Activated CD4-positive, alpha-beta T cell treated with anti-CD3 and anti-CD28 coated beads, Interleukin-2, amount 10 ng/mL, durations not matched to agents 24 days and 14 days (primary cell): ENCODE data around the gene SCFD2. TPM values are rescaled to one million over a fixed set of nuclear protein-coding genes. Genes with fewer than 3 reads are reported as not detected.
"Not testable (repeated sequence)": the region's sequence is repeated elsewhere in the genome, so short reads cannot be mapped to it uniquely, and the experiment has no call there.

Source experiments
- DNase-seq: peaks from one replicate; pipeline ENCODE4 v3.0.0; 2022
- H3K27ac Mint-ChIP-seq: one replicate; pipeline ENCODE4 v1.8.0; 2022; ENCODE audit warnings: mild to moderate bottlenecking, mixed read lengths
- H3K27me3 Mint-ChIP-seq: one replicate; pipeline ENCODE4 v1.8.0; 2022; ENCODE audit warnings: mixed read lengths
- H3K36me3 Mint-ChIP-seq: one replicate; pipeline ENCODE4 v1.8.0; 2022; ENCODE audit warnings: low read depth, mild to moderate bottlenecking, mixed read lengths
- H3K4me1 Mint-ChIP-seq: one replicate; pipeline ENCODE4 v1.8.0; 2021; ENCODE audit warnings: mixed read lengths
- H3K4me3 Mint-ChIP-seq: one replicate; pipeline ENCODE4 v1.8.0; 2022; ENCODE audit warnings: mild to moderate bottlenecking, moderate library complexity, mixed read lengths
- H3K9me3 Mint-ChIP-seq: one replicate; pipeline ENCODE4 v1.8.0; 2021; ENCODE audit warnings: mixed read lengths
- intact Hi-C: fragments of 100-400 bp; cut with micrococcal nuclease; formaldehyde crosslinking; loops from one replicate; pipeline ENCODE4 v1.15.1; 2023
- total RNA-seq: library from RNA; stranded (reverse); gene quantifications from 2 replicates; pipeline ENCODE4 v1.2.3, GENCODE V29; 2022

Gene SCFD2
- total RNA-seq, 1 donor from 2014 or later, result 39.9 TPM

DNA sequence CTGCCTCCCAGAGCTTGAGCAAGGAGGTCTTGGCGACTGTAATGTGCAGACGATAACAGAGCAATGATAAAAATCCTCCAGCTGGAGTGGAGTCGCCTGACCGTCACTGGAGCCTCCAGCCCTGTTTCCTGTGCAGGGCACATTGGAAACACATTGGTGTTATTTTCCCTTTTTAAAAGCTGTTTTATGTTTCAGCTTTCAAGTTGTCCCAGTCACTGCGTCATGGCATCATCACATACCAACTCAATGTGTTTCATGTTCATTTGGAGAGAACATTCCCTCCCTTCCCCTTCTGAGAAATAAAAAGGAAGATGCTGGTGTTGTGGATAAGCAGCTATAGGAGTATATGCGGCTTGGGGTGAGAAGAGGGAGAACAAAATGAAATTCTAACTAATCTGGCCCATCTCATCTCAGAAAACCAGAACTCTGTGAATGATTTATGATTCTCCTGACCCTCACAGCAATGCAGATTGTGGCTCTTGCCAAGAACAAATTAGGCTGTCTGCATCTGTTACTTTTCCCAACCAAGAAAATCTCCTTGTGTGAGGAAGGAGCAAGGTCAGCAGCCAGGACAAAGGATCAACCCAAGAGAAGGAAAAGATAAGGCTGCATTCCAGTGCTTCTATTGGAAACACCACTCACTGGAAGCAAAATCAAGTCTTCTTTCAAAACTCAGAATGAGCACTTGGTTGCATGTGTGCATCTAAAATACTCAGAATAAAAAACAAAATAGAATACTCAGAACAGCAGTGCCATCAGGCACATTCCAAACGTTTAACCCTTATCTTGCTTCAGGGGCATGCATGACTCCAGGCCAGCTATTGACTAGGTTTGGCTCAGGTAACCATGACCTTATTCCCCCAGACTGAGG lies 369.4 kb downstream of the SCFD2 start:
- no peak for DNase-seq
- no peak overlapping the region for H3K4me3 Mint-ChIP-seq

DNA sequence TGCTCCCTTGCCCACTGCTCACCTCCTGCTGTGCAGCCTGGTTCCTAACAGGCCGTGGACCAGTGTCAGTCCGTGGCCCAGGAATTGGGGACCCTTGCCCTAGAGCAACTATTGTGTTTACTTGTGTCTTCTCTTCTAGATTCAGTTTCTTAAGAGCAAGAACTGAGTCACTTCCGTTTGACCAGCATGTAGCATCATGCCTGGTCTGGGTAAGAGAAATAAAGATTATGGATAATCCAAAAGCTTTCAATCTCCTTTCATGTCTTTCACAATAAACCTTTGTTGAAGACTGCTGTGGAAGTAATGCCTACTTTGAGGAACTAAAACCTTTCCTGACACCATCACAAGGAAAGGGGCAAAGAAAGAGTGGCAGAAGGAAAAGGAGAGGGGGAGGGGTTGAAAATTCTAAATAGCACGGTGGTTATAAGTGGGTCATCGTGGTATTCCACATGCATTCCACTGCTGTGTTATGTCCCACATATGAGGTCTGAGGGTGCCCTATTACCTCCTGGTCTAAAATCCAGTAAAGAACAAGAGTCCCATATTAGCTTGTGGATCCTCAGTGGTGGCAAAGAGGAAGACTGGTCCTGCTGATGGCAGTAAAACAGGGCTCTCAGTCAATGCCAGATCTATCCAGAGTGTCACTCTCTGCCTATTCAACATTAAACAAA lies 370.4 kb downstream of the SCFD2 start:
- Mint-ChIP-seq H3K27ac (no peak overlapping the region), H3K4me3 (no peak overlapping the region), H3K36me3 (peaks cover 2% of the 10 kb centered on the region), H3K4me1 (no peaks in the 10 kb centered on the region), H3K9me3 (no peaks in the 10 kb centered on the region), H3K27me3 (no peaks in the 10 kb centered on the region)
- intact Hi-C loops, result no loop called here
- no peak for DNase-seq

More for the DNA sequence above, 369.4 kb downstream of the SCFD2 start:
- peaks cover 2% of the 10 kb centered on the region for H3K36me3 Mint-ChIP-seq
- H3K9me3 Mint-ChIP-seq, result no peaks in the 10 kb centered on the region
- no peaks in the 10 kb centered on the region for H3K27me3 Mint-ChIP-seq
- H3K4me1 Mint-ChIP-seq, result no peaks in the 10 kb centered on the region
- peak overlapping the region; percentile 26 for H3K27ac Mint-ChIP-seq
- intact Hi-C loops, result no loop called here

DNA sequence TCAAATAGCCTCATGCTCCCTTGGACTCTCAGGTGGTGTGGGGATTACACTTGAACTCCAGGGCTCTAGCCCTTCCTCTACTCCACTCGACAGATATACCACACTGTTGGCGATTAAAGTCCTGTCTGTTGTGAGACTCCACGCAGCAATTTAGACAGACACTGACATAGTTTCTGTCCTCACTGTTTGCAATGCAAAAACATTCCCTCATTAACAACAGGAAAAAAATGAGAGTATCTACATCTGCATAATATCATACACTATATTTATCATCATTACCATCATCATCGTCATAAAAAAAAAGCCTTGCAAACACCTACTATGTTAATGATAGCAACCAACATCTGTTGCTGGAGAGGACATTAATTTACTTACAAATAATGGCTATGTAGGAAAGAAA lies 371.3 kb downstream of the SCFD2 start:
- Mint-ChIP-seq H3K36me3 (peaks cover 2% of the 10 kb centered on the region), H3K9me3 (no peaks in the 10 kb centered on the region), H3K27me3 (no peaks in the 10 kb centered on the region), H3K4me1 (no peaks in the 10 kb centered on the region), H3K4me3 (no peak overlapping the region), H3K27ac (no peak overlapping the region)
- no peak for DNase-seq
- intact Hi-C loops, result no loop called here

DNA sequence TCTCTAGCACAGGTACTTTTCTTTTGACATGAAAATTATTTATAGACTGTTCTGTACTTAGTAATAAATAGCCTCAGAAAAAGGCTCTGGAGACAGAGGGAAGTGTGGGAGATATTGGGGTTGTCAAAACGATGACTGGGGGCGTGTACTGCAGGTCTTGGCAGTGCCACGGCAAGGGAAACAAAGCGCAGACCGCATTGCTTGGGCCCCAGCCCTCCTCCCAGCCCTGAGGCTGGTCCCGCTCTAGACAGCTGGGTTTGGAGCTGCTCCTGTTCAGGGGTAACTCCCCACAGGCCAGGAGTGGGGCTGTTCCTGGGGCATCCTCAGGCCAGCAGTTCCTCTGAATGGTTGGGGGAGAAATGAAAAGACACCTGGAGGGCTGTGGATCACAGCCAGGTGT lies 372.1 kb downstream of the SCFD2 start:
- Mint-ChIP-seq H3K27ac (no peak overlapping the region), H3K36me3 (peaks cover 2% of the 10 kb centered on the region), H3K9me3 (no peaks in the 10 kb centered on the region), H3K4me1 (no peaks in the 10 kb centered on the region), H3K4me3 (no peak overlapping the region), H3K27me3 (no peaks in the 10 kb centered on the region)
- DNase-seq, result no peak
- intact Hi-C loops, result no loop called here

DNA sequence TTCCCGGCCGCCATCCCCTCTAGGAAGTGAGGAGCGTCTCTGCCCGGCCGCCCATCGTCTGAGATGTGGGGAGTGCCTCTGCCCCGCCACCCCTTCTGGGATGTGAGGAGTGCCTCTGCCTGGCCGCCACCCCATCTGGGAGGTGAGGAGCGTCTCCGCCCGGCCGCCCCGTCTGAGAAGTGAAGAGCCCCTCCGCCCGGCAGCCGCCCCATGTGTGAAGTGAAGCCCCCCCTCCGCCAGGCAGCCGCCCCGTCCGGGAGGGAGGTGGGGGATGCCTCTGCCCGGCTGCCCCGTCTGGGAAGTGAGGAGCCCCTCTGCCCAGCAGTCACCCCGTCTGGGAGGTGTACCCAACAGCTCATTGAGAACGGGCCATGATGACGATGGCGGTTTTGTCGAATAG lies 373.3 kb downstream of the SCFD2 start:
- H3K4me3 Mint-ChIP-seq, H3K27me3 Mint-ChIP-seq, DNase-seq, H3K4me1 Mint-ChIP-seq, H3K9me3 Mint-ChIP-seq, H3K36me3 Mint-ChIP-seq, intact Hi-C loops, H3K27ac Mint-ChIP-seq: not testable (repeated sequence)

DNA sequence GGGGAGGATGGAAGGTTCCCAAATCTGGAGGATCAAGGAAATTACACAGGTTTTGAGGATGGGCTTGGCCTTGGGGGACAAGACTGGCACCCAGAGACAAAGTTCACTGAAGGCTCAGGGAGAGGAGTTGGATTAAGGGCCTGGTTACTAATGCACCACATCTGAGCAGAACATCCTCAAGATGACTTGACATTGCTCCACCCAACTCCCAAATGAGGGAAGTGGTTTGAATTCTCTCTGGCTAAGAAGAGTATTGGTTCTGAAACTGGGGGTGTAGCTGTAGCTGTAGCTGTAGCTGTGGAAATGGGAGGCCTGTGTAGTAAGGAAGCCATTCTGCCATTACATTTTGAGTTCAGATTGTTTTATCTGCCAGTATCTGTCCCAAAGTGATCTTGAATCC lies 374.4 kb downstream of the SCFD2 start:
- intact Hi-C loops, result no loop called here
- Mint-ChIP-seq H3K27ac (no peak overlapping the region), H3K4me1 (no peaks in the 10 kb centered on the region), H3K9me3 (no peaks in the 10 kb centered on the region), H3K27me3 (no peaks in the 10 kb centered on the region), H3K36me3 (no peaks in the 10 kb centered on the region), H3K4me3 (no peak overlapping the region)
- DNase-seq, result no peak

DNA sequence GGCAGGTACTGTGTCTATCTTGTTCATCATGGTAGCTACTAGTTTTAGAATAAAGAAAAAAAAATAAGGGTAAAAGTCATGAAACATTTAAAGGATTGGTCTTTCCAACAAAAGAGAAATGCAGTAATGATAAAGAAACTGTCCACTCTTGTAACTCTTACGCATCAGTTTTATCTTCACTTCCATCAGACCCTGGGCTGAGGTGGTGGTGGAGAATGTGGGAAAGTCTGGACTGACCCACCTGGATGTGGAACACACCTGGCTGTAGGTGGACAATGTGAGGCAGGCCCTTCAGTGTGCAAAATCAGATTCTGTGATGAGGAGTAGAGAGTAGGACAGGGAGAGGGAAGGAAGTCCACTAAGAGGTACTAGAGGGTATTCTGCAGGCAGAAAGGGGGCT lies 375.2 kb downstream of the SCFD2 start:
- H3K9me3 Mint-ChIP-seq, result no peaks in the 10 kb centered on the region
- no peaks in the 10 kb centered on the region for H3K27me3 Mint-ChIP-seq
- H3K4me1 Mint-ChIP-seq, result no peaks in the 10 kb centered on the region
- H3K4me3 Mint-ChIP-seq, result no peak overlapping the region
- intact Hi-C loops, result no loop called here
- no peak overlapping the region for H3K27ac Mint-ChIP-seq
- no peak for DNase-seq
- H3K36me3 Mint-ChIP-seq, result no peaks in the 10 kb centered on the region

DNA sequence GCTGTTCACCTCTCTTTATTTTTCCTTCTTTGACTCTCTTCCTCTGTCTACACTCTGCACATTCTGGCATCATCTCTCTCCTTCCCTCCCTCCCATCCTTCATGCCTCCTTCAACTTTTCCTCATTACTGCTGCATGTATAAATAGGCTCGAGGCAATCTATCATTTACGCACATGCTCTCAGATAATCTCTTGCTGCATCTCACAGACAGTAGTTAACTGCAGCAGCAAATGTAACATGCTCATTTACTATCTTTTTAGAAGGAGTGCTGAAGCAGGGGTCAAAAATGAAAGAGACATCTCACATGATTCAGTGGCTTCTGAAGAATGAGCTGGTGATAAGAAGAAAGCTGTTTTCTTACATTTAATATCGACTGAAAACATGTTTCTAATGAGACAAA lies 376.0 kb downstream of the SCFD2 start:
- H3K9me3 Mint-ChIP-seq, result no peaks in the 10 kb centered on the region
- intact Hi-C loops, result no loop called here
- H3K27ac Mint-ChIP-seq, result no peak overlapping the region
- H3K4me3 Mint-ChIP-seq, result no peak overlapping the region
- H3K36me3 Mint-ChIP-seq, result no peaks in the 10 kb centered on the region
- H3K27me3 Mint-ChIP-seq, result no peaks in the 10 kb centered on the region
- no peak for DNase-seq
- H3K4me1 Mint-ChIP-seq, result no peaks in the 10 kb centered on the region

DNA sequence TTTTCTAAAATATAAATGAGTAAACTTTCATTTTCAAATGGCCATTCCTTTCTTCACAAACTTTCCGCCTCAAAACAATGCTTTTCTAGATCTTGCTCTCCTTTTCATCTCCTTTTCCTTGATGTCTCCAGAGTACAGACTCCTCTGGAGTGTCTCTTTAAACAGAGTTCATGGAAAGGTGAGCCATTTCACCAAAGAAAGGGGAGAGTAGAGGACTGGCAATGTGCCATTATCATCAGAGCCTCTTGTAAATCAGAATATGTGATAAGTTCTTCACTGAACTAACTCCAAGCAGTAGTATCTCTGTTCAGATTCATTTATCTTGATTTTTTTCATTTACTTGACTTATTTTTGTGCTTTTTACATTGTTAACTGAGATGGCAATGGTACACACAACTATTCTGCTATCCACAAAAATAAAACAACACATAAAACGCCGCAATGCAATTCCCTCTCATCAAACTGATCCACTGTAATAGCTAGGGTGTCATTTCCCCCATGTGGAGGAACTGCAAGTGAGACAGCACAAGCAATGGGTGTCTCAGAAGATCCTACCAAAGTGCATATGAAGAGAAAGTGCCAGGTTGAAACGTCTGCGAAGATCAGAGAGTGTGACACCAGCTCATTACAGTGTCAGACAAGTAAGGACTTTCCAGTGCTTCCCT lies 378.3 kb downstream of the SCFD2 start:
- Mint-ChIP-seq H3K4me1 (peaks cover 6% of the 10 kb centered on the region), H3K9me3 (no peaks in the 10 kb centered on the region), H3K27me3 (no peaks in the 10 kb centered on the region), H3K27ac (no peak overlapping the region), H3K36me3 (no peaks in the 10 kb centered on the region), H3K4me3 (no peak overlapping the region)
- no peak for DNase-seq
- intact Hi-C loops, result no loop called here

DNA sequence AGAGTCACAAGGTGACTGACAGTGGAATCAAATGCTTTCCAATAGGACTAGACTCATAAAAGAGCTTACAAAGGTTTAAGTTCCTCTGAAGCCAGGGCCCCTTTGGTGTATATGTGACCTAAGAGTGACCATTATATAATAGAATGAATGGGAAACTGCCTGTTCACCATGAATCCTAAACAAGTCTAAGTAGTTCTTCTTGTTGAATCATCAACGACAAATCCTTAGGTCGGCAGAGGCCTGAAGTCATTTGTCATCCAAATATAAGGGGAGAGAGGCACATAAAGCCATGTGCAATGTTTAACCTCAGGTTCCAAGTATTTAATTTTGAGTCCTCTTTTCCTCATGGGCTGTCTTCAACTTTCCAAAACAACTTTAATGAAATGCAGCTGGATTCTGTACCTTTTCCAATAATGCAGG lies 381.4 kb downstream of the SCFD2 start:
- no peak for DNase-seq
- Mint-ChIP-seq H3K27ac (no peak overlapping the region), H3K36me3 (no peaks in the 10 kb centered on the region), H3K4me1 (peaks cover 6% of the 10 kb centered on the region), H3K4me3 (no peak overlapping the region), H3K27me3 (no peaks in the 10 kb centered on the region), H3K9me3 (no peaks in the 10 kb centered on the region)
- intact Hi-C loops, result loop anchor here (5.0 kb wide), 1 partner anchor 272 kb away; no protein-coding TSS in a partner anchor

DNA sequence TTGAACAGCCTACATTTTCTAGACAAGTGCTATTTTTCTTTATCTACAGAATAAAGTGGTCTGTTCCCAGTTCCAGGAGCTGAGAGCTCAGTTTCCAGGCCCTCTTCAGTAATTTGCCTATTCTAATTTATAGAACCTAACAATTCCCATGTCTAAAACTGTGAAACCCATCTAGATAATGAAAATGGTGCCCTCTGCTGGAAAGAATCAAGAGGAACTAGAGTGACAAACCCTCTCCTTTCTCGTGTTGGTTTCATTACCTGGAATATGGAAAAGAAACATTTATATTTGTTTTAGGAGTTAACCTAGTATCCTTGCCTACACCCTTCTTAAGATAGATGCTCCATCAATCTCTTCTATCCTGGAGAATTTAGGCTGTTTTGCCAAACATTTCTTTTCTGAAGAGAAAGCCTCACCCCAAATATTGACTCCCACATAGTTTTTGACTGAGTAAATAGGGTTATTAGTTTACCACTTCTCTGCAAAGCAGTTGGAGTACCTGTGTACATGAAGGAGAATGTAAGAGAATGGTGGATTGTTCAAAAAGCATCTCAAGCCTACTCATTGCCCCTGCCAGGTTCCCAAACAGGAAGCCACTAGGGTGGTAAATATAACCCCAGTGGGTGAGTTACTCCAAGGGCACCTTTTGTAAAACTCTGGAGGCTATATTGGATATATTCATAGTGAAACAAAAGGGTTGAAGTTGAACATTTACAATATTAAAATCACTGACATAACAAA lies 382.1 kb downstream of the SCFD2 start:
- DNase-seq, result peak; percentile 75
- Mint-ChIP-seq H3K4me1 (peaks cover 6% of the 10 kb centered on the region), H3K27ac (no peak overlapping the region), H3K9me3 (no peaks in the 10 kb centered on the region), H3K27me3 (no peaks in the 10 kb centered on the region), H3K36me3 (no peaks in the 10 kb centered on the region), H3K4me3 (no peak overlapping the region)
- intact Hi-C loops, result loop anchor here (1.0 to 5.0 kb wide), 3 partner anchors 271 to 607 kb away; no protein-coding TSS in a partner anchor

DNA sequence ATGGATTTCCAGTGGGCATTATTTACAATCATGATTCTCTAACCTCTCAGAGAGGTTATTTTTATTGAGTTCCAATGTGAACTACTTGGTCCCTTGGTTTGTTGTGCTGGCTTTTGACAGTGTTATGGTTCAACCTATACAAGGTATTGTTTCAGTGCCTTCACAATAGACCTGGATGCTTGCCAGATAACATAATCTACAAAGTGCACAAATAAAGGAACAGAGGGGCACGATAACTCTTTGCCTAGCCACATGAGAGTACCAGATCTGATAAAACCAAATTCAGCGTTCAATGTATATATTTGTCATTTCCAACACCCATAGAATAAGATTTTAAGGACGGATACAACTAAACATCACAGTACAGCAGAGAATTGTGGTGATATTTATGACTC lies 382.9 kb downstream of the SCFD2 start:
- peaks cover 6% of the 10 kb centered on the region for H3K4me1 Mint-ChIP-seq
- H3K9me3 Mint-ChIP-seq, result no peaks in the 10 kb centered on the region
- DNase-seq, result no peak
- intact Hi-C loops, result loop anchor here (1.0 to 5.0 kb wide), 3 partner anchors 271 to 607 kb away; no protein-coding TSS in a partner anchor
- H3K27me3 Mint-ChIP-seq, result no peaks in the 10 kb centered on the region
- H3K36me3 Mint-ChIP-seq, result no peaks in the 10 kb centered on the region
- no peak overlapping the region for H3K4me3 Mint-ChIP-seq
- H3K27ac Mint-ChIP-seq, result no peak overlapping the region

DNA sequence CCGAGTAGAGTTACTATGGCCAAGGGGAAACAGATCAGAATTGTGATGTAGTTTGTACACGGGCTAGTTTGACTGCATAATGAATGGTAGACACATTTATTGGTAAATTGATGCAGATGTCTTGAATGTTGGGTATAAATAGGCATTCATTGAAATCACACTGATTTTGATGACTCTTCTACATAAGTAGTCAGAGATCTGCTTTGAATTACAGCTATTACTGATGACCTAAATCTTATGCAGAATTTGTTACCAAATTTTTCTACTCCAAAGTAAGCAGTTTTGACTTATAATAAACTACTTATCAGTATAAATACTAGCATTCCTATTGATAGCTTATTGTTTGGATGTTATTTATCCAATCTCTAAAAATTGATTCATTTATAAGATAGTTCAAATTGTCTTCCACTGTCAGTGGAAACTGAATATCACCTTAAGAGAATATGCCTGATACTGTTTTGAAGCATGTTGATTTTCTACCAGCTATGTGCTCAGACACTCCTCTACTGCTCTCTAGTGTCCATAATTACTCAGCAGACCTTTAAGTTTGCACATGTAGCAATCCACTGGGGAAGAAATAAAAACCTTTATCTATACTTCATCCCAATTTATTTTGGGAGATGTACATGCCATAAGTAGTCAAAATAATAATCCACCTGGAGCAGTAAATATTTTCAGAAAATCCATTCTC lies 383.5 kb downstream of the SCFD2 start:
- intact Hi-C loops, result loop anchor here (2.0 to 5.0 kb wide), 2 partner anchors 270 to 438 kb away; no protein-coding TSS in a partner anchor
- H3K27ac Mint-ChIP-seq, result no peak overlapping the region
- no peaks in the 10 kb centered on the region for H3K27me3 Mint-ChIP-seq

More for the DNA sequence above, 383.5 kb downstream of the SCFD2 start:
- DNase-seq, result no peak
- Mint-ChIP-seq H3K9me3 (no peaks in the 10 kb centered on the region), H3K36me3 (no peaks in the 10 kb centered on the region), H3K4me1 (peaks cover 6% of the 10 kb centered on the region), H3K4me3 (no peak overlapping the region)
